KMS-11 (cell line): ENCODE results near the gene SH3BGRL3.
A peak's percentile ranks its signal among the peaks of the same experiment; 100 is the strongest.

ENCODE experiments used
- H2AFZ ChIP-seq: fragments of 200-600 bp; sonication (generic); 2 replicates; pipeline ENCODE4 v1.6.1; 2016; ENCODE audit warnings: antibody characterized with exemption, mixed run types, low read depth
- H3K27ac ChIP-seq: fragments of 200-600 bp; sonication (generic); 2 replicates; pipeline ENCODE4 v1.6.1; 2016; ENCODE audit warnings: mild to moderate bottlenecking, mixed run types
- H3K27me3 ChIP-seq: fragments of 200-600 bp; sonication (generic); 2 replicates; pipeline ENCODE4 v1.6.1; 2017; ENCODE audit warnings: mild to moderate bottlenecking, low read depth, mixed run types, moderate library complexity; ENCODE audit not compliant: insufficient read depth
- H3K36me3 ChIP-seq: fragments of 200-600 bp; sonication (generic); 2 replicates; pipeline ENCODE4 v1.6.1; 2017; ENCODE audit warnings: mild to moderate bottlenecking, mixed run types; ENCODE audit not compliant: insufficient read depth
- H3K4me1 ChIP-seq: fragments of 200-600 bp; sonication (generic); 2 replicates; pipeline ENCODE4 v1.6.1; 2016; ENCODE audit warnings: mild to moderate bottlenecking, low read depth, mixed run types; ENCODE audit not compliant: poor library complexity, severe bottlenecking
- H3K4me2 ChIP-seq: fragments of 200-600 bp; sonication (generic); 2 replicates; pipeline ENCODE4 v1.7.0; 2016; ENCODE audit warnings: mild to moderate bottlenecking, mixed run types
- H3K4me3 ChIP-seq: fragments of 200-600 bp; sonication (generic); IDR thresholded peaks from 2 replicates; pipeline ENCODE4 v1.6.1; 2017; ENCODE audit warnings: low read depth, low read length, mixed read lengths; ENCODE audit not compliant: insufficient read depth
- H3K79me2 ChIP-seq: fragments of 200-600 bp; sonication (generic); 2 replicates; pipeline ENCODE4 v1.6.1; 2016; ENCODE audit warnings: low read depth, mixed run types; ENCODE audit not compliant: insufficient read depth
- H3K9ac ChIP-seq: fragments of 200-600 bp; sonication (generic); 2 replicates; pipeline ENCODE4 v1.6.1; 2016; ENCODE audit warnings: mild to moderate bottlenecking, mixed run types
- H4K20me1 ChIP-seq: fragments of 200-600 bp; sonication (generic); 2 replicates; pipeline ENCODE4 v1.6.1; 2016; ENCODE audit warnings: mild to moderate bottlenecking, mixed run types; ENCODE audit not compliant: insufficient read depth
- TF ChIP-seq, protein P1 (sequence below): fragments of 200-600 bp; sonication (generic); conservative IDR thresholded peaks from 2 replicates; pipeline ENCODE4 v1.6.1; 2017; ENCODE audit warnings: low read depth, mild to moderate bottlenecking, antibody characterized with exemption, low read length, moderate library complexity, mixed read lengths

The SH3BGRL3 gene

GRCh38 chr1:26284597-26285347, 4.9 kb downstream of the SH3BGRL3 start:
- Histone ChIP-seq H3K79me2 (no peaks in the 10 kb centered on the region; the same call in 1 of the 2 replicates), H3K9ac (no peak overlapping the region), H2AFZ (no peak overlapping the region), H3K4me2 (no peak overlapping the region), H3K36me3 (no peaks in the 10 kb centered on the region), H4K20me1 (no peaks in the 10 kb centered on the region), H3K27me3 (no peaks in the 10 kb centered on the region), H3K27ac (no peak overlapping the region), H3K4me1 (no peaks in the 10 kb centered on the region), H3K4me3 (no peak overlapping the region)
- TF ChIP-seq, protein P1, sequence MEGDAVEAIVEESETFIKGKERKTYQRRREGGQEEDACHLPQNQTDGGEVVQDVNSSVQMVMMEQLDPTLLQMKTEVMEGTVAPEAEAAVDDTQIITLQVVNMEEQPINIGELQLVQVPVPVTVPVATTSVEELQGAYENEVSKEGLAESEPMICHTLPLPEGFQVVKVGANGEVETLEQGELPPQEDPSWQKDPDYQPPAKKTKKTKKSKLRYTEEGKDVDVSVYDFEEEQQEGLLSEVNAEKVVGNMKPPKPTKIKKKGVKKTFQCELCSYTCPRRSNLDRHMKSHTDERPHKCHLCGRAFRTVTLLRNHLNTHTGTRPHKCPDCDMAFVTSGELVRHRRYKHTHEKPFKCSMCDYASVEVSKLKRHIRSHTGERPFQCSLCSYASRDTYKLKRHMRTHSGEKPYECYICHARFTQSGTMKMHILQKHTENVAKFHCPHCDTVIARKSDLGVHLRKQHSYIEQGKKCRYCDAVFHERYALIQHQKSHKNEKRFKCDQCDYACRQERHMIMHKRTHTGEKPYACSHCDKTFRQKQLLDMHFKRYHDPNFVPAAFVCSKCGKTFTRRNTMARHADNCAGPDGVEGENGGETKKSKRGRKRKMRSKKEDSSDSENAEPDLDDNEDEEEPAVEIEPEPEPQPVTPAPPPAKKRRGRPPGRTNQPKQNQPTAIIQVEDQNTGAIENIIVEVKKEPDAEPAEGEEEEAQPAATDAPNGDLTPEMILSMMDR, result peak; percentile 83

GRCh38 chr1:26285366-26286063, 5.6 kb downstream of the SH3BGRL3 start:
- no peaks in the 10 kb centered on the region for H3K36me3 ChIP-seq
- H3K27me3 ChIP-seq, result no peaks in the 10 kb centered on the region
- no peaks in the 10 kb centered on the region for H3K4me1 ChIP-seq
- H3K79me2 ChIP-seq, result no peaks in the 10 kb centered on the region; the same call in 1 of the 2 replicates
- no peak overlapping the region for H3K4me3 ChIP-seq
- TF ChIP-seq, protein P1, result peak; percentile 13; the same call in 1 of the 2 replicates
- no peaks in the 10 kb centered on the region for H4K20me1 ChIP-seq
- no peak overlapping the region for H3K4me2 ChIP-seq
- H2AFZ ChIP-seq, result no peak overlapping the region
- no peak overlapping the region for H3K27ac ChIP-seq
- no peak overlapping the region for H3K9ac ChIP-seq

DNA sequence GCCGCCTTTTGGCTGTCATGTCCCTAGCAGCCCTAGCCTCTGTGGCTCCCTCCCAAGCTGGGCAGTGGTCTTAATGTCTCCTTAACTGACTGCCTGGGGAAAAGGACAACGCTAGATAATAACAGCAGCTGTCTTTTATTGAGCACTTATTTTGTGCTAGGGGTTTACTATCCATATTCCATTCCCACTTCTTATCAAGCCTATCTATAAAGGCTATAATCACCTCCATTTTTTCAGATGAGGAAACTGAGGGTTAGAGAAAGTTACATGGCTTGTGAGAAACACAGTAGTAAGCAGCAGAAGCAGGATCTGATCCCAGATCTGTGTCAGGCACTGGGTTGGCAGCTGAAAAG, 6.2 kb downstream of the SH3BGRL3 start:
- Histone ChIP-seq H4K20me1 (no peaks in the 10 kb centered on the region), H2AFZ (no peak overlapping the region), H3K4me3 (no peak overlapping the region), H3K9ac (no peak overlapping the region), H3K36me3 (no peaks in the 10 kb centered on the region), H3K27ac (no peak overlapping the region), H3K27me3 (no peaks in the 10 kb centered on the region), H3K4me1 (no peaks in the 10 kb centered on the region), H3K4me2 (no peak overlapping the region), H3K79me2 (no peaks in the 10 kb centered on the region; the same call in 1 of the 2 replicates)
- TF ChIP-seq, protein P1, result peak; percentile 33; the same call in 1 of the 2 replicates

- H3K79me2 ChIP-seq, result no peaks in the 10 kb centered on the region
- no peaks in the 10 kb centered on the region for H3K27me3 ChIP-seq
- H3K4me2 ChIP-seq, result no peak overlapping the region
- H3K36me3 ChIP-seq, result no peaks in the 10 kb centered on the region
- no peak overlapping the region for H3K27ac ChIP-seq
- no peaks in the 10 kb centered on the region for H3K4me1 ChIP-seq
- TF ChIP-seq, protein P1, result no peak
- no peak overlapping the region for H2AFZ ChIP-seq
- no peaks in the 10 kb centered on the region for H4K20me1 ChIP-seq
- H3K9ac ChIP-seq, result no peak overlapping the region
- no peak overlapping the region for H3K4me3 ChIP-seq
Measured at GRCh38 chr1:26287033-26287711, 7.3 kb downstream of the SH3BGRL3 start.
